OCI-LY3 (cell line): Measurements from ENCODE around the gene VIT.

Experiments
- H2AFZ ChIP-seq: fragments of 200-600, 300-600 bp; shearing (Covaris generic); 2 replicates; pipeline ENCODE4 v1.6.0; 2014; ENCODE audit warnings: antibody characterized with exemption, low read depth, low read length
- H3K27ac ChIP-seq: fragments of 200-600, 300-600 bp; sonication (generic); 2 replicates; pipeline ENCODE4 v1.5.1; 2014; ENCODE audit warnings: mild to moderate bottlenecking, low read length, moderate library complexity, mixed read lengths
- H3K27me3 ChIP-seq: fragments of 200-600, 300-600 bp; sonication (generic); 2 replicates; pipeline ENCODE4 v1.6.1; 2014; ENCODE audit warnings: low read depth, low read length, mixed read lengths
- H3K36me3 ChIP-seq: fragments of 200-600, 300-600 bp; sonication (generic); replicated peaks from 2 replicates; pipeline ENCODE3; 2014; ENCODE audit warnings: low read depth, low read length, mixed read lengths
- H3K4me1 ChIP-seq: fragments of 300-600, 200-600 bp; sonication (generic); 2 replicates; pipeline ENCODE4 v1.6.1; 2014; ENCODE audit warnings: low read length, mixed read lengths
- H3K4me2 ChIP-seq: fragments of 200-600, 300-600 bp; sonication (generic); 2 replicates; pipeline ENCODE4 v1.6.1; 2014; ENCODE audit warnings: low read length, mixed read lengths
- H3K4me3 ChIP-seq: fragments of 300-600, 200-600 bp; sonication (generic); 2 replicates; pipeline ENCODE4 v1.5.1; 2014; ENCODE audit warnings: antibody characterized with exemption, mild to moderate bottlenecking, low read length, moderate library complexity
- H3K79me2 ChIP-seq: fragments of 300-600, 200-600 bp; shearing (Covaris generic); 2 replicates; pipeline ENCODE4 v1.6.1; 2014; ENCODE audit warnings: mild to moderate bottlenecking, low read length, mixed read lengths
- H3K9ac ChIP-seq: fragments of 300-600, 200-600 bp; shearing (Covaris generic); 2 replicates; pipeline ENCODE4 v1.6.0; 2014; ENCODE audit warnings: mild to moderate bottlenecking, low read length, moderate library complexity
- H3K9me3 ChIP-seq: fragments of 200-600, 300-600 bp; shearing (Covaris generic); 2 replicates; pipeline ENCODE4 v1.6.1; 2014; ENCODE audit warnings: low read length, mixed read lengths; ENCODE audit not compliant: insufficient read depth
- H4K20me1 ChIP-seq: fragments of 200-600, 300-600 bp; sonication (generic); 2 replicates; pipeline ENCODE4 v1.6.1; 2016; ENCODE audit warnings: low read length, mixed read lengths; ENCODE audit not compliant: insufficient read depth
- EZH2phosphoT487 ChIP-seq: fragments of 200-600 bp; shearing (Covaris generic); IDR thresholded peaks from 2 replicates; pipeline ENCODE4 v1.6.1; 2018; ENCODE audit warnings: antibody characterized with exemption, mixed run types, low read depth
- TF ChIP-seq, protein P1 (sequence below): fragments of 200-600, 300-600 bp; sonication (generic); IDR thresholded peaks from 2 replicates; pipeline ENCODE4 v1.5.1; 2014; ENCODE audit warnings: antibody characterized with exemption, low read length, low read depth

Gene VIT

DNA sequence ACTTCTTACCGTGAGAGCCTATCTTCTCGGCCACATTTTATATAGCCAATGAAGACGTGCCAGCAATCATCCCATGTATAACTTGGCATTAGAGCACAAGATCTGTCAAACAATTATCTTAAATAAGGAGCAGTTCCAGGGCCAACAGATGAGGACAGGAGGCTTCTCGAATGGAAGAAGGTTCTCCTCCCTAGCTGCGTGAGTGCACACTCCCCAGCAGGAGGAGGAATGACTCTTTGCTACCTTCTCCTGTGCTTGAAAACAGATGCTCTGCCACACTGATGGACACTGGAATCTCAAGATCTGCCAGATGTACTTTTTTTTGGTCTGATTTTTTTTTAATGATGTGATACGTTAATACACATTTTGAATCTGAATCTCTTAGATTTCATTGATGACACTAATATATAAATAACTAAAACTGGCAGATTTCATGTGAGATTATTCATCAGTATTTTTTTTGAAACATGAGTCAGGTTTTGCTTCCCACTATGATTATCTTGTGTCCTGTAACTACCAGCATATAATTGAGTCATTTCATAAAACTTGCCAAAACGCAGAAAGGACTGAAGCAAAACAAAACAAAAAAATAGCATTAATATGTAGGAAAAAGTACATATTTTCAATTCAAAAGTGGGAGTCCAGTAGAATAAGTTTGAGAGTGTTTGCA lies 626 bp upstream of the VIT start:
- Histone ChIP-seq H2AFZ (no peak overlapping the region), H3K27ac (no peak overlapping the region), H3K4me3 (no peak overlapping the region), H3K9ac (no peak overlapping the region), H3K36me3 (no peaks in the 10 kb centered on the region), H3K4me2 (no peak overlapping the region), H3K79me2 (no peaks in the 10 kb centered on the region), H3K9me3 (no peaks in the 10 kb centered on the region), H3K27me3 (no peaks in the 10 kb centered on the region), H4K20me1 (no peaks in the 10 kb centered on the region), H3K4me1 (no peaks in the 10 kb centered on the region; the same call in 1 of the 2 replicates)
- TF ChIP-seq EZH2phosphoT487, result no peak
- TF ChIP-seq, protein P1, sequence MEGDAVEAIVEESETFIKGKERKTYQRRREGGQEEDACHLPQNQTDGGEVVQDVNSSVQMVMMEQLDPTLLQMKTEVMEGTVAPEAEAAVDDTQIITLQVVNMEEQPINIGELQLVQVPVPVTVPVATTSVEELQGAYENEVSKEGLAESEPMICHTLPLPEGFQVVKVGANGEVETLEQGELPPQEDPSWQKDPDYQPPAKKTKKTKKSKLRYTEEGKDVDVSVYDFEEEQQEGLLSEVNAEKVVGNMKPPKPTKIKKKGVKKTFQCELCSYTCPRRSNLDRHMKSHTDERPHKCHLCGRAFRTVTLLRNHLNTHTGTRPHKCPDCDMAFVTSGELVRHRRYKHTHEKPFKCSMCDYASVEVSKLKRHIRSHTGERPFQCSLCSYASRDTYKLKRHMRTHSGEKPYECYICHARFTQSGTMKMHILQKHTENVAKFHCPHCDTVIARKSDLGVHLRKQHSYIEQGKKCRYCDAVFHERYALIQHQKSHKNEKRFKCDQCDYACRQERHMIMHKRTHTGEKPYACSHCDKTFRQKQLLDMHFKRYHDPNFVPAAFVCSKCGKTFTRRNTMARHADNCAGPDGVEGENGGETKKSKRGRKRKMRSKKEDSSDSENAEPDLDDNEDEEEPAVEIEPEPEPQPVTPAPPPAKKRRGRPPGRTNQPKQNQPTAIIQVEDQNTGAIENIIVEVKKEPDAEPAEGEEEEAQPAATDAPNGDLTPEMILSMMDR, result no peak

DNA sequence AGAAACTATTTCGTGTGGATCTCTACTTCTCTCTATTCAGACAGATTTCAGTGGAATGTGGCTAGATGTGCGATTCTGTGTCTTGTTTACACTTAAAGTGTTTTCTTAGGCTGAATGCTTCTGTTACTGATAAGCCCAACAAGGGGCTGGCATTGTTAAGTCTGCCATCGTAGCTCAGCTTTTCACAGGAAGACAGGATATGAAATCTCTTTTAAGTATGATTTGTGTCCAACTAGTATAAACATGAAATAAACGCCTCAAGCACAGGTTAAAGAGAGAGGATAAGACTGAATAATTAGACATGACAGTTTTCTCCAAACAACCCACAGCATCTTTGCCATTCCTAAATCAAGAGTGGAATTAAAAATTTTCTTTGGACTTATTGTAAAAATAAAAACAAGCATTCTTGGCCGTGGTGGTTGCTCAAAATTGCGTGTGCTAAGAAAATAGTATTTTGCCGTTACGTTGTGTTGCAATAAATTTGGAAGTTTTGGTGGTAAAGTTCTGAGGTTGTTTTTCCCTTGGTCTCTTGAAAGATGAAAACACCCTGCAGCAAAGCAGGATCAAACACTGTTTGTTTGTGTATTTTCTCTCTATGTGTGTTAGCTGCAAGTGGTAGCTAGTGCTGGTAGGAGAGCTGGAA lies 1.0 kb downstream of the VIT start:
- Histone ChIP-seq H4K20me1 (no peaks in the 10 kb centered on the region), H3K79me2 (no peaks in the 10 kb centered on the region), H3K9ac (no peak overlapping the region), H3K27me3 (0 out of 2 replicates have a peak, but pooled peaks cover 3% of the 10 kb centered on the region), H2AFZ (no peak overlapping the region), H3K36me3 (no peaks in the 10 kb centered on the region), H3K4me2 (no peak overlapping the region), H3K27ac (no peak overlapping the region), H3K4me3 (no peak overlapping the region), H3K9me3 (no peaks in the 10 kb centered on the region), H3K4me1 (no peaks in the 10 kb centered on the region; the same call in 1 of the 2 replicates)
- TF ChIP-seq, protein P1, result no peak
- TF ChIP-seq EZH2phosphoT487, result no peak

DNA sequence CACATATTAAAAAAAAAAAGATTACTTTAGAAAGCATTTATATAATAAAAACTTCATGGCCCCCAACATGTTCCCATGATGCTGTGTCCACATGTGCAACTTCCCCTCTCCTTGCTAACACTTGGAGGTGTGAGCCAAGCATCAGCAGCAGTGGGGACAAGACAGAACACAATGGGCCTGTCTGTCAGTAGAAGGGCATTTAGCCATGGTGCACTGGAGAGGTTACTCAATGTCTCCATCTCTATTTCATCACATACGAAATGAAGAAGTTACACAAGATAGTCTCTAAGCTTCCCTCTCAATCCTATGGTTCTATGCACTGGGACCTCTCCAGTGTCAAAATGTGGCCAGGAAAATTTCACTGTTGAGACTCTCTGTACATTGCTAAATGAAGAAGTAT lies 2.5 kb downstream of the VIT start:
- H3K79me2 ChIP-seq, result no peaks in the 10 kb centered on the region
- H3K9me3 ChIP-seq, result no peaks in the 10 kb centered on the region
- H3K4me2 ChIP-seq, result no peak overlapping the region
- H2AFZ ChIP-seq, result no peak overlapping the region
- no peaks in the 10 kb centered on the region; the same call in 1 of the 2 replicates for H3K4me1 ChIP-seq
- no peaks in the 10 kb centered on the region for H4K20me1 ChIP-seq
- no peak overlapping the region for H3K9ac ChIP-seq
- no peaks in the 10 kb centered on the region for H3K36me3 ChIP-seq
- 0 out of 2 replicates have a peak, but pooled peaks cover 3% of the 10 kb centered on the region for H3K27me3 ChIP-seq
- no peak overlapping the region for H3K27ac ChIP-seq
- H3K4me3 ChIP-seq, result no peak overlapping the region
- TF ChIP-seq, protein P1, result no peak
- no peak for TF ChIP-seq EZH2phosphoT487

DNA sequence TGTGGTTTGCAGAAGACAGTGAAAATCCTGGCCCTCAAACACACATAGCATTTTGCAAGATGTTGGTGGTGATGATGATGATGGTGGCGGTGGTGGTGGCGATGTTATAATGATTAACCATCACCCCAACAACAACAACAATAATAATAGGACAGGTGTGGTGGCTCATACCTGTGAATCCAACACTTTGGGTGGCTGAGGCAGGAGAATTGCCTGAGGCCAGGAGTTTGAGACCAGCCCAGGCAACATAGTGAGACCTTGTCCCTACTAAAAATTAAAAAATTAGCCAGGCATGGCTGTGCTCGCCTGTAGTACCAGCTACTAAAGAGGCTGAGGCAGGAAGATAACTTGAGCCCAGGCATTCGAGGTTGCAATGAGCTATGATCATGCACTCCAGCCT lies 3.8 kb downstream of the VIT start:
- no peak overlapping the region for H2AFZ ChIP-seq
- H3K9ac ChIP-seq, result no peak overlapping the region
- H3K9me3 ChIP-seq, result no peaks in the 10 kb centered on the region
- H3K27me3 ChIP-seq, result 0 out of 2 replicates have a peak, but pooled peaks cover 3% of the 10 kb centered on the region
- no peak overlapping the region for H3K4me3 ChIP-seq
- H3K4me2 ChIP-seq, result no peak overlapping the region
- TF ChIP-seq, protein P1, result no peak
- no peak for TF ChIP-seq EZH2phosphoT487
- no peaks in the 10 kb centered on the region for H3K79me2 ChIP-seq
- no peaks in the 10 kb centered on the region; the same call in 1 of the 2 replicates for H3K4me1 ChIP-seq
- H4K20me1 ChIP-seq, result no peaks in the 10 kb centered on the region
- H3K36me3 ChIP-seq, result no peaks in the 10 kb centered on the region
- no peak overlapping the region for H3K27ac ChIP-seq
